RWPE2 (cell line): ENCODE data around the gene PLXNC1.

ENCODE experiments used
- ATAC-seq: fragments of 200-7000 bp; cut with Tn5 transposase; 3 replicates; pipeline ENCODE4 v1.9.1; 2021; ENCODE audit warnings: low read depth
- DNase-seq: peaks from one replicate; pipeline ENCODE4 v3.0.0-alpha.2; 2020; ENCODE audit warnings: low spot score
- H3K27ac ChIP-seq: fragments of 450-650 bp; 2 replicates; pipeline ENCODE4 v1.5.1; 2017; ENCODE audit warnings: mild to moderate bottlenecking; ENCODE audit not compliant: poor library complexity, severe bottlenecking
- H3K27me3 ChIP-seq: fragments of 250-450 bp; sonication (Bioruptor Pico); 2 replicates; pipeline ENCODE4 v1.5.1; 2021; ENCODE audit warnings: mild to moderate bottlenecking, moderate library complexity; ENCODE audit not compliant: insufficient read depth, poor library complexity, severe bottlenecking
- H3K36me3 ChIP-seq: fragments of 250-450 bp; sonication (Bioruptor Pico); 2 replicates; pipeline ENCODE4 v1.5.1; 2020; ENCODE audit warnings: low read depth, mild to moderate bottlenecking, moderate library complexity
- H3K4me1 ChIP-seq: fragments of 250-450 bp; sonication (Bioruptor Pico); 2 replicates; pipeline ENCODE4 v1.5.1; 2021; ENCODE audit warnings: mild to moderate bottlenecking, moderate library complexity; ENCODE audit not compliant: insufficient read depth, poor library complexity, severe bottlenecking
- H3K4me3 ChIP-seq: fragments of 250-450 bp; sonication (Bioruptor Pico); 2 replicates; pipeline ENCODE4 v1.5.1; 2021; ENCODE audit warnings: mild to moderate bottlenecking, moderate library complexity; ENCODE audit not compliant: severe bottlenecking
- H3K9me3 ChIP-seq: fragments of 250-450 bp; sonication (Bioruptor Pico); 2 replicates; pipeline ENCODE4 v1.5.1; 2021; ENCODE audit warnings: mild to moderate bottlenecking, moderate library complexity; ENCODE audit not compliant: severe bottlenecking
- CTCF ChIP-seq: fragments of 450-650 bp; IDR thresholded peaks from one replicate; pipeline ENCODE4 v1.5.1; 2017; ENCODE audit warnings: mild to moderate bottlenecking, moderate library complexity; ENCODE audit not compliant: poor library complexity, severe bottlenecking

The PLXNC1 gene

GRCh38 chr12:94318181-94318580, 169.8 kb downstream of the PLXNC1 start:
- H3K27me3 ChIP-seq = no peaks in the 10 kb centered on the region
- 0 out of 2 replicates have a peak, but pooled peaks cover 7% of the 10 kb centered on the region for H3K36me3 ChIP-seq
- no peak overlapping the region for H3K27ac ChIP-seq
- ATAC-seq = no peak
- H3K4me1 ChIP-seq = no peaks in the 10 kb centered on the region
- DNase-seq = no peak
- H3K4me3 ChIP-seq = no peak overlapping the region
- peaks cover 9% of the 10 kb centered on the region for H3K9me3 ChIP-seq
- TF ChIP-seq CTCF = no peak

GRCh38 chr12:94320109-94320508, 171.7 kb downstream of the PLXNC1 start:
- H3K9me3 ChIP-seq = peaks cover 9% of the 10 kb centered on the region
- DNase-seq = no peak
- ATAC-seq = no peak
- no peaks in the 10 kb centered on the region for H3K4me1 ChIP-seq
- H3K4me3 ChIP-seq = no peak overlapping the region
- H3K27me3 ChIP-seq = no peaks in the 10 kb centered on the region
- TF ChIP-seq CTCF = no peak
- H3K27ac ChIP-seq = no peak overlapping the region
- 0 out of 2 replicates have a peak, but pooled peaks cover 10% of the 10 kb centered on the region for H3K36me3 ChIP-seq

GRCh38 chr12:94322346-94322745, 174.0 kb downstream of the PLXNC1 start:
- no peak for ATAC-seq
- Histone ChIP-seq H3K4me3 (no peak overlapping the region), H3K27ac (no peak overlapping the region), H3K36me3 (0 out of 2 replicates have a peak, but pooled peaks cover 10% of the 10 kb centered on the region), H3K27me3 (no peaks in the 10 kb centered on the region), H3K4me1 (no peaks in the 10 kb centered on the region), H3K9me3 (peaks cover 9% of the 10 kb centered on the region)
- no peak for DNase-seq
- no peak for TF ChIP-seq CTCF

- no peak for ATAC-seq
- no peak for TF ChIP-seq CTCF
These were observed 177.9 kb downstream of the PLXNC1 start for GRCh38 chr12:94326234-94326633.

GRCh38 chr12:94326727-94327126, 178.3 kb downstream of the PLXNC1 start:
- Histone ChIP-seq H3K4me3 (no peak overlapping the region), H3K36me3 (peaks cover 14% of the 10 kb centered on the region), H3K27me3 (no peaks in the 10 kb centered on the region), H3K9me3 (no peaks in the 10 kb centered on the region), H3K4me1 (no peaks in the 10 kb centered on the region), H3K27ac (no peak overlapping the region)
- DNase-seq = no peak
- no peak for TF ChIP-seq CTCF
- ATAC-seq = no peak; the same call in 2 of the 3 replicates

More at GRCh38 chr12:94326234-94326633, 177.9 kb downstream of the PLXNC1 start:
- H3K4me3 ChIP-seq = no peak overlapping the region
- no peaks in the 10 kb centered on the region for H3K27me3 ChIP-seq
- no peaks in the 10 kb centered on the region for H3K4me1 ChIP-seq
- peaks cover 17% of the 10 kb centered on the region for H3K36me3 ChIP-seq
- no peak for DNase-seq
- H3K9me3 ChIP-seq = no peaks in the 10 kb centered on the region
- no peak overlapping the region for H3K27ac ChIP-seq
